ENCODE data around the gene TNC.

- no peak for TF ChIP-seq CTCF (IDR thresholded peaks at IDR 0.05)
- no peak for TF ChIP-seq POLR2A (IDR thresholded peaks at IDR 0.05)
These were observed 30.8 kb upstream of the TNC start for GRCh38 chr9:115148721-115149120.

Data from right lobe of liver (tissue), 4 donors.